ENCODE results near the gene TBX18.

Gene TBX18

GRCh38 chr6:84669945-84670344 lies 94.5 kb downstream of the TBX18 start:
- DNase-seq (ENCODE audit: low read depth), result no peak

- DNase-seq (ENCODE audit: low read depth), result no peak
Observed at GRCh38 chr6:84667252-84668213, 96.9 kb downstream of the TBX18 start.

- DNase-seq (ENCODE audit: low read depth), result no peak
Observed at GRCh38 chr6:84665401-84665800, 99.0 kb downstream of the TBX18 start.

- DNase-seq (ENCODE audit: low read depth), result no peak
Observed at GRCh38 chr6:84663866-84664265, 100.5 kb downstream of the TBX18 start.

GRCh38 chr6:84657486-84657885 lies 106.9 kb downstream of the TBX18 start:
- DNase-seq (ENCODE audit: low read depth), result no peak

- no peak for DNase-seq (ENCODE audit: low read depth)
Observed at GRCh38 chr6:84657025-84657424, 107.4 kb downstream of the TBX18 start.

GRCh38 chr6:84653027-84653551 lies 111.3 kb downstream of the TBX18 start:
- DNase-seq (ENCODE audit: low read depth), result no peak

GRCh38 chr6:84652356-84653026 lies 111.9 kb downstream of the TBX18 start:
- no peak for DNase-seq (ENCODE audit: low read depth)

- no peak for DNase-seq (ENCODE audit: low read depth)
Observed at GRCh38 chr6:84651583-84651982, 112.8 kb downstream of the TBX18 start.

GRCh38 chr6:84648444-84648843 lies 116.0 kb downstream of the TBX18 start:
- no peak for DNase-seq (ENCODE audit: low read depth)

GRCh38 chr6:84645563-84646266 lies 118.7 kb downstream of the TBX18 start:
- DNase-seq (ENCODE audit: low read depth), result no peak

- no peak for DNase-seq (ENCODE audit: low read depth)
Observed at GRCh38 chr6:84645000-84645399, 119.4 kb downstream of the TBX18 start.

GRCh38 chr6:84643778-84644177 lies 120.6 kb downstream of the TBX18 start:
- no peak for DNase-seq (ENCODE audit: low read depth)

GRCh38 chr6:84641076-84641475 lies 123.3 kb downstream of the TBX18 start:
- DNase-seq (ENCODE audit: low read depth), result no peak

GRCh38 chr6:84639396-84639795 lies 125.0 kb downstream of the TBX18 start:
- no peak for DNase-seq (ENCODE audit: low read depth)

- no peak for DNase-seq (ENCODE audit: low read depth)
Observed at GRCh38 chr6:84638286-84638685, 126.1 kb downstream of the TBX18 start.
